HCT116 (cell line): ENCODE measurements around the gene PREX1. TPM values are rescaled to one million over a fixed set of nuclear protein-coding genes. Genes with fewer than 3 reads are reported as not detected.

ENCODE experiments used
- ATAC-seq: fragments of 200-7000 bp; cut with Tn5 transposase; 2 replicates; pipeline ENCODE4 v1.9.1; 2020; ENCODE audit warnings: mild to moderate bottlenecking, moderate library complexity
- BruUV-seq: library from RNA; stranded (reverse); fragments of 400-500 nt; replicated peaks from 2 replicates; lab custom pipeline; 2021; lab: Mats Ljungman, UMichigan
- CTCF ChIA-PET: fragments of 300-600 bp; sonication (Branson Sonifier 250); formaldehyde crosslinking; loops from one replicate; lab custom pipeline; 2021; ENCODE audit warnings: antibody characterized with exemption; lab: Charles Lee
- POLR2A ChIA-PET: fragments of 300-600, 350-600 bp; sonication (Branson Sonifier 250); formaldehyde crosslinking; loops from one replicate; lab custom pipeline; 2021; ENCODE audit warnings: antibody characterized with exemption; lab: Charles Lee
- RAD21 ChIA-PET, 2 experiments: fragments of 300-600 bp; sonication (Branson Sonifier 250); formaldehyde crosslinking; loops; one replicate each; lab custom pipeline; 2023; ENCODE audit warnings: low total read pairs in 2 of 2; ENCODE audit not compliant: uncharacterized antibody in 2 of 2, unreplicated experiment in 2 of 2, low non-redundant PET in 1 of 2; lab: Charles Lee
- DNase-seq: peaks from one replicate; pipeline ENCODE4 v3.0.0-alpha.2; 2010; ENCODE audit warnings: low read depth, low spot score
- H2AFZ ChIP-seq: fragments of 200-600 bp; shearing (Covaris generic), sonication (generic); 2 replicates; pipeline ENCODE4 v1.6.1; 2017; ENCODE audit warnings: low read depth, mixed run types, mixed read lengths, antibody characterized with exemption, low read length; ENCODE audit not compliant: poor library complexity, severe bottlenecking
- H3K27ac ChIP-seq: 2 replicates; pipeline ENCODE4 v1.5.1; 2012; ENCODE audit warnings: low read depth, low read length
- H3K27me3 ChIP-seq: fragments of 200-600 bp; sonication (generic); 2 replicates; pipeline ENCODE4 v1.6.1; 2016; ENCODE audit warnings: mixed run types, low read length, mixed read lengths; ENCODE audit not compliant: insufficient read depth
- H3K36me3 ChIP-seq, 2 experiments: fragments of 200-500 bp in 1 of 2; fragments of 200-600 bp in 1 of 2; sonication (Bioruptor generic) in 1 of 2; sonication (generic) in 1 of 2; 2 replicates each; pipeline versions ENCODE4 v1.5.1 to v1.6.1; 2014 to 2016; ENCODE audit warnings: low read length in 2 of 2, inconsistent platforms in 1 of 2, mixed read lengths in 1 of 2, mixed run types in 1 of 2; ENCODE audit not compliant: insufficient read depth in 2 of 2, control insufficient read depth in 1 of 2
- H3K4me1 ChIP-seq, 2 experiments: fragments of 200-600 bp in 1 of 2; sonication (generic) in 1 of 2; 2 replicates each; pipeline versions ENCODE4 v1.5.1 to v1.6.1; 2012 to 2017; ENCODE audit warnings: low read length in 2 of 2, inconsistent platforms in 1 of 2, mild to moderate bottlenecking in 1 of 2, mixed read lengths in 1 of 2, mixed run types in 1 of 2, moderate library complexity in 1 of 2; ENCODE audit not compliant: insufficient read depth in 2 of 2, control insufficient read depth in 1 of 2
- H3K4me2 ChIP-seq: fragments of 200-600 bp; sonication (generic); 2 replicates; pipeline ENCODE4 v1.6.1; 2017; ENCODE audit warnings: mixed run types, low read length, mixed read lengths
- H3K4me3 ChIP-seq, 2 experiments: fragments of 200-600 bp in 1 of 2; sonication (generic) in 1 of 2; replicated peaks in 1 of 2; 2 replicates each; pipeline ENCODE4 v1.5.1; 2011 to 2016; ENCODE audit warnings: low read length in 2 of 2, control low read depth in 1 of 2, low read depth in 1 of 2, mild to moderate bottlenecking in 1 of 2, mixed read lengths in 1 of 2, mixed run types in 1 of 2
- H3K79me2 ChIP-seq: fragments of 200-600 bp; sonication (generic); 2 replicates; pipeline ENCODE4 v1.6.1; 2017; ENCODE audit warnings: mild to moderate bottlenecking, mixed run types, low read length, moderate library complexity, mixed read lengths; ENCODE audit not compliant: insufficient read depth
- H3K9ac ChIP-seq: fragments of 200-600 bp; sonication (generic); 2 replicates; pipeline ENCODE4 v1.6.1; 2016; ENCODE audit warnings: low read length, mixed read lengths
- H3K9me2 ChIP-seq: fragments of 200-600 bp; sonication (generic), shearing (Covaris generic); 2 replicates; pipeline ENCODE4 v1.6.1; 2017; ENCODE audit warnings: mixed run types, mild to moderate bottlenecking, moderate library complexity; ENCODE audit not compliant: insufficient read depth
- H3K9me3 ChIP-seq, 2 experiments: fragments of 200-500 bp in 1 of 2; fragments of 200-600 bp in 1 of 2; sonication (Bioruptor generic) in 1 of 2; sonication (generic) in 1 of 2; 2 replicates each; pipeline ENCODE4 v1.6.1; 2014 to 2017; ENCODE audit warnings: low read length in 2 of 2, mixed read lengths in 2 of 2, inconsistent platforms in 1 of 2, low read depth in 1 of 2, mild to moderate bottlenecking in 1 of 2, mixed run types in 1 of 2, moderate library complexity in 1 of 2; ENCODE audit not compliant: control insufficient read depth in 1 of 2, insufficient read depth in 1 of 2
- H4K20me1 ChIP-seq: fragments of 200-600 bp; sonication (generic), shearing (Covaris generic); 2 replicates; pipeline ENCODE4 v1.6.1; 2017; ENCODE audit warnings: mixed run types, mild to moderate bottlenecking, moderate library complexity; ENCODE audit not compliant: insufficient read depth
- CBX3 ChIP-seq: IDR thresholded peaks from 2 replicates; pipeline ENCODE4 v1.6.1; 2012; ENCODE audit warnings: low read depth
- ELF1 ChIP-seq: IDR thresholded peaks from 2 replicates; pipeline ENCODE4 v1.6.1; 2012; ENCODE audit warnings: low read depth, borderline replicate concordance
- EZH2 ChIP-seq: fragments of 200-600 bp; sonication (generic); IDR thresholded peaks from 2 replicates; pipeline ENCODE4 v1.6.1; 2017; ENCODE audit warnings: antibody characterized with exemption, mixed run types
- POLR2AphosphoS5 ChIP-seq: IDR thresholded peaks from 2 replicates; pipeline ENCODE4 v1.6.1; 2011; ENCODE audit warnings: mild to moderate bottlenecking, low read depth, low read length, moderate library complexity
- SP1 ChIP-seq: IDR thresholded peaks from 2 replicates; pipeline ENCODE4 v1.6.1; 2012; ENCODE audit warnings: low read depth
- SRF ChIP-seq: IDR thresholded peaks from 2 replicates; pipeline ENCODE4 v1.6.1; 2012; ENCODE audit warnings: low read depth
- YY1 ChIP-seq: IDR thresholded peaks from 2 replicates; pipeline ENCODE4 v1.6.1; 2011; ENCODE audit warnings: low read length, low read depth, moderate library complexity, mild to moderate bottlenecking; ENCODE audit not compliant: insufficient replicate concordance; ENCODE audit errors: extremely low read depth
- ZFX ChIP-seq: fragments of 450-650 bp; IDR thresholded peaks from 2 replicates; pipeline ENCODE4 v1.6.1; 2017
- intact Hi-C: fragments of 100-400 bp; cut with micrococcal nuclease; formaldehyde crosslinking; loops from 2 replicates; pipeline ENCODE4 v1.10.0; 2022
- total RNA-seq: library from RNA; stranded (reverse); gene quantifications from one replicate; pipeline ENCODE4 v1.2.1, GENCODE V29; 2021; ENCODE audit not compliant: unreplicated experiment
- TF ChIP-seq, protein P1 (sequence below), 3 experiments: fragments of 200-600 bp in 1 of 3; sonication (generic) in 1 of 3; IDR thresholded peaks in 2 of 3; conservative IDR thresholded peaks in 1 of 3; 2 replicates each; pipeline ENCODE4 v1.5.1; 2012 to 2017; ENCODE audit warnings: low read depth in 2 of 3, low read length in 2 of 3, antibody characterized with exemption in 1 of 3, borderline replicate concordance in 1 of 3, control low read depth in 1 of 3, mild to moderate bottlenecking in 1 of 3, mixed read lengths in 1 of 3, mixed run types in 1 of 3, moderate library complexity in 1 of 3; ENCODE audit not compliant: insufficient read depth in 1 of 3
- TF ChIP-seq, protein P2 (sequence below): IDR thresholded peaks from 2 replicates; pipeline ENCODE4 v1.6.1; 2012

Gene PREX1
- total RNA-seq, 1 experiment from 2014 or later, result 6.1 TPM

DNA sequence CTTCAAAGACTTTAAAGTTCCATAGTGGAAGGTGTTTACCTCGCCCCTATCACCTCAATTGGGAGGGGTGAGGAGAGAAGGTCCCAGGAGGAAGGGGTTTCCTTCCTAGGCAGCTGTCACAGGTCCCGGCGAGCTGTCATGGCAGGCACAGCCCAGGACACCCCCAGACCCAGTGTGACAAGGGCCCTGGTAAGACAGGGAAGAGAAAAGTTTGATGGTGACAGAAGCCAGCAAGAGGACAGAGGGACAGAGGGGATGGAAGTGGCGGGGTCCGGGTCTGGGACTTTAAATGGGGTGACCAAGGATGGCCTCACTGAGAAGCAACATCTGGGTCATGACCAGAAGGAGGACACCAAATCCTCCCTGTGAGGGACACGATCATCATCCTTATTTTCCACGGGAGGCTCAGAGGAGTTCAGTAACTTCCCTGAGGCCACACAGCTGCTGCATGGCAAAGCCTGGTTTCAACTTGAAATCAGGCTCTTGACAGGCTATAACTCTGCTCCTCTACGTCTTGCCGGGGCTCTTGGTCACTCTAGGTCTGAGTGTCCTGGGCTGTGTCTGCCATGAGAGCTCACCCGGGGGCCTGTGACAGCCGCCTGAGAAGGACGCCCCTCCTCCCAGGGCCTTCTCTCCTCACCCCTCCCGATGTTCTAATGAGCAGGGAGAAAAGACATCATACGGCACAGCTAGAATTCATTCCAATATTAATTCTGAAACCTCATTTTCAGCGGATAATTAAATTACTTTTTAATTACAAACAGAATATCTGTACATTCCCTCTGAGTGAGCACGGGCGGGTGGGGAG is 222.2 kb downstream of the PREX1 start:
- ATAC-seq, result no peak
- Histone ChIP-seq H3K79me2 (no peaks in the 10 kb centered on the region), H3K9ac (no peak overlapping the region), H4K20me1 (no peaks in the 10 kb centered on the region), H3K4me1 (no peaks in the 10 kb centered on the region), H3K9me3 (no peaks in the 10 kb centered on the region), H3K36me3 (no peaks in the 10 kb centered on the region), H3K4me2 (no peak overlapping the region), H3K9me2 (no peaks in the 10 kb centered on the region), H3K27me3 (no peaks in the 10 kb centered on the region; the same call in 1 of the 2 replicates), H3K4me3 (no peak overlapping the region), H3K27ac (no peak overlapping the region), H2AFZ (no peak overlapping the region)
- ChIA-PET POLR2A (no interaction called here), CTCF (no interaction called here), RAD21 (no interaction called here)
- no peak for DNase-seq
- intact Hi-C loops, result no loop called here
- BruUV-seq, result no TSS peak
- no peak for TF ChIP-seq SP1
- no peak for TF ChIP-seq SRF
- TF ChIP-seq POLR2AphosphoS5, result no peak
- no peak for TF ChIP-seq CBX3
- TF ChIP-seq, protein P1, sequence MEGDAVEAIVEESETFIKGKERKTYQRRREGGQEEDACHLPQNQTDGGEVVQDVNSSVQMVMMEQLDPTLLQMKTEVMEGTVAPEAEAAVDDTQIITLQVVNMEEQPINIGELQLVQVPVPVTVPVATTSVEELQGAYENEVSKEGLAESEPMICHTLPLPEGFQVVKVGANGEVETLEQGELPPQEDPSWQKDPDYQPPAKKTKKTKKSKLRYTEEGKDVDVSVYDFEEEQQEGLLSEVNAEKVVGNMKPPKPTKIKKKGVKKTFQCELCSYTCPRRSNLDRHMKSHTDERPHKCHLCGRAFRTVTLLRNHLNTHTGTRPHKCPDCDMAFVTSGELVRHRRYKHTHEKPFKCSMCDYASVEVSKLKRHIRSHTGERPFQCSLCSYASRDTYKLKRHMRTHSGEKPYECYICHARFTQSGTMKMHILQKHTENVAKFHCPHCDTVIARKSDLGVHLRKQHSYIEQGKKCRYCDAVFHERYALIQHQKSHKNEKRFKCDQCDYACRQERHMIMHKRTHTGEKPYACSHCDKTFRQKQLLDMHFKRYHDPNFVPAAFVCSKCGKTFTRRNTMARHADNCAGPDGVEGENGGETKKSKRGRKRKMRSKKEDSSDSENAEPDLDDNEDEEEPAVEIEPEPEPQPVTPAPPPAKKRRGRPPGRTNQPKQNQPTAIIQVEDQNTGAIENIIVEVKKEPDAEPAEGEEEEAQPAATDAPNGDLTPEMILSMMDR (IDR thresholded peaks at IDR 0.05 in 2 of 3, conservative IDR thresholded peaks at IDR 0.05 in 1 of 3; ENCODE audit: borderline replicate concordance in 1 of 3, insufficient read depth in 1 of 3, low read depth in 2 of 3, low read length in 2 of 3), result no peak
- TF ChIP-seq ZFX, result no peak
- no peak for TF ChIP-seq ELF1
- no peak for TF ChIP-seq EZH2
- TF ChIP-seq, protein P2, sequence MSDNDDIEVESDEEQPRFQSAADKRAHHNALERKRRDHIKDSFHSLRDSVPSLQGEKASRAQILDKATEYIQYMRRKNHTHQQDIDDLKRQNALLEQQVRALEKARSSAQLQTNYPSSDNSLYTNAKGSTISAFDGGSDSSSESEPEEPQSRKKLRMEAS, result no peak
- no peak for TF ChIP-seq YY1
